B cell (primary cell): Measurements from ENCODE around the gene CCDC54. TPM values are rescaled to one million over a fixed set of nuclear protein-coding genes. Genes with fewer than 3 reads are reported as not detected.

Experiments
- ATAC-seq: fragments of 200-7000 bp; cut with Tn5 transposase; one replicate; pipeline ENCODE4 v1.10.0; 2021; ENCODE audit warnings: low read depth, mild to moderate bottlenecking, moderate number of reproducible peaks, moderate library complexity
- CTCF ChIA-PET: fragments of 350-600 bp; sonication (Branson Sonifier 250); formaldehyde crosslinking; loops from one replicate; lab custom pipeline; 2021; ENCODE audit warnings: antibody characterized with exemption, inconsistent platforms; lab: Charles Lee
- POLR2A ChIA-PET: fragments of 350-600 bp; sonication (Branson Sonifier 250); formaldehyde crosslinking; loops from one replicate; lab custom pipeline; 2021; ENCODE audit warnings: antibody characterized with exemption; lab: Charles Lee
- DNase-seq: peaks from one replicate; pipeline ENCODE4 v3.0.0; 2013
- H2AFZ ChIP-seq: 2 replicates; pipeline ENCODE4 v1.6.1; 2012; ENCODE audit warnings: mild to moderate bottlenecking, low read depth, low read length; ENCODE audit not compliant: insufficient read depth, poor library complexity, severe bottlenecking
- H3K27ac ChIP-seq, 2 donors: 1 replicate in 1 of 2; 2 replicates in 1 of 2; pipeline ENCODE4 v1.5.1; 2012 to 2013; ENCODE audit warnings: low read length in 2 of 2, mild to moderate bottlenecking in 2 of 2, moderate library complexity in 1 of 2
- H3K27me3 ChIP-seq, 4 experiments: fragments of 200-600 bp in 1 of 4; sonication (generic) in 1 of 4; replicated peaks in 1 of 4; 1 replicate in 2 of 4; 2 replicates in 2 of 4; pipeline versions ENCODE4 v1.6.1 to v1.7.0; 2013 to 2016; ENCODE audit warnings: low read length in 3 of 4, mild to moderate bottlenecking in 2 of 4, mixed read lengths in 1 of 4, moderate library complexity in 1 of 4; ENCODE audit not compliant: insufficient read depth in 4 of 4, control insufficient read depth in 3 of 4; ENCODE audit errors: control extremely low read depth in 1 of 4
- H3K36me3 ChIP-seq, 2 experiments: replicated peaks in 1 of 2; 1 replicate in 1 of 2; 2 replicates in 1 of 2; pipeline versions ENCODE4 v1.6.1 to v1.7.1; 2013; ENCODE audit warnings: low read length in 1 of 2; ENCODE audit not compliant: insufficient read depth in 2 of 2, control insufficient read depth in 1 of 2; ENCODE audit errors: control extremely low read depth in 1 of 2, extremely low read depth in 1 of 2
- H3K4me1 ChIP-seq, 2 donors: fragments of 200-600 bp in 1 of 2; sonication (generic) in 1 of 2; 1 replicate in 1 of 2; 2 replicates in 1 of 2; pipeline versions ENCODE4 v1.5.1 to v1.6.1; 2013 to 2017; ENCODE audit warnings: low read length in 2 of 2; ENCODE audit not compliant: control insufficient read depth in 2 of 2, insufficient read depth in 2 of 2
- H3K4me2 ChIP-seq: replicated peaks from 2 replicates; pipeline ENCODE3; 2012; ENCODE audit warnings: mild to moderate bottlenecking, low read depth, low read length; ENCODE audit not compliant: poor library complexity, severe bottlenecking
- H3K4me3 ChIP-seq, 5 experiments: fragments of 200-600 bp in 1 of 5; sonication (generic) in 1 of 5; 1 replicate in 3 of 5; 2 replicates in 2 of 5; pipeline versions ENCODE4 v1.5.1 to v1.7.0; 2011 to 2016; ENCODE audit warnings: low read length in 4 of 5, mild to moderate bottlenecking in 4 of 5, low read depth in 2 of 5, control low read depth in 1 of 5, moderate library complexity in 1 of 5; ENCODE audit not compliant: insufficient read depth in 1 of 5; ENCODE audit errors: control extremely low read depth in 1 of 5, extremely low read depth in 1 of 5
- H3K79me2 ChIP-seq: fragments of 200-600 bp; sonication (generic); one replicate; pipeline ENCODE4 v1.6.0; 2016; ENCODE audit warnings: low read length; ENCODE audit not compliant: control insufficient read depth, insufficient read depth
- H3K9ac ChIP-seq: fragments of 200-600 bp; sonication (generic); 2 replicates; pipeline ENCODE4 v1.6.1; 2017; ENCODE audit warnings: mild to moderate bottlenecking, low read length, moderate library complexity
- H3K9me3 ChIP-seq, 3 donors: one replicate each; pipeline versions ENCODE4 v1.6.1 to v1.7.1; 2013; ENCODE audit warnings: low read length in 2 of 3; ENCODE audit not compliant: control insufficient read depth in 2 of 3, insufficient read depth in 1 of 3; ENCODE audit errors: control extremely low read depth in 1 of 3
- H4K20me1 ChIP-seq: 2 replicates; pipeline ENCODE4 v1.6.0; 2012; ENCODE audit warnings: mild to moderate bottlenecking, low read length; ENCODE audit not compliant: insufficient read depth, control insufficient read depth, poor library complexity, severe bottlenecking
- H3K27ac Mint-ChIP-seq: one replicate; pipeline ENCODE4 v1.8.0; 2021; ENCODE audit warnings: mixed read lengths
- H3K27me3 Mint-ChIP-seq: one replicate; pipeline ENCODE4 v1.8.0; 2021; ENCODE audit warnings: mixed read lengths
- H3K4me1 Mint-ChIP-seq: one replicate; pipeline ENCODE4 v1.8.0; 2021; ENCODE audit warnings: mixed read lengths
- H3K4me3 Mint-ChIP-seq: one replicate; pipeline ENCODE4 v1.8.0; 2021; ENCODE audit warnings: mixed read lengths
- H3K9me3 Mint-ChIP-seq: one replicate; pipeline ENCODE4 v1.8.0; 2022; ENCODE audit warnings: mixed read lengths; ENCODE audit not compliant: insufficient read depth
- CTCF ChIP-seq: fragments of 200-600 bp; IDR thresholded peaks from one replicate; pipeline ENCODE4 v1.8.0; 2022; ENCODE audit warnings: antibody characterized with exemption, mild to moderate bottlenecking
- EZH2 ChIP-seq: IDR thresholded peaks from 2 replicates; pipeline ENCODE4 v1.6.1; 2012; ENCODE audit warnings: borderline replicate concordance, low read depth, mild to moderate bottlenecking, moderate library complexity, low read length; ENCODE audit not compliant: insufficient read depth, poor library complexity, severe bottlenecking
- WGBS: methylation state at CpG from one replicate; pipeline ENCODE4 v1.1.5; 2013; ENCODE audit warnings: missing lambda C conversion rate; ENCODE audit not compliant: insufficient coverage; 5-methylcytosine and 5-hydroxymethylcytosine counted together
- intact Hi-C: fragments of 100-400 bp; cut with micrococcal nuclease; formaldehyde crosslinking; loops from one replicate; pipeline ENCODE4 v1.10.0; 2022
- polyA plus RNA-seq: library from polyadenylated mRNA; depleted of rRNA; stranded (reverse); fragments of >200 nt; gene quantifications from 2 replicates; pipeline ENCODE4 v1.2.3, GENCODE V29; 2012
- total RNA-seq, 2 donors: library from RNA; stranded (reverse); fragments of 120-200 nt in 1 of 2; gene quantifications; 1 replicate in 1 of 2; 2 replicates in 1 of 2; pipeline versions ENCODE4 v1.2.3 to v1.2.4, GENCODE V29; 2013 to 2022

The CCDC54 gene
- total and polyA plus RNA-seq, 2 donors (not counting 1 experiment from before 2014, with no cell fraction given), result not detected

GRCh38 chr3:107414325-107414964 lies 37.2 kb downstream of the CCDC54 start:
- CTCF ChIA-PET, result interaction anchor here (4.0 kb wide), 1 partner anchor 142 kb away, joined by 14 read pairs; no protein-coding TSS in a partner anchor
- Histone ChIP-seq H3K9me3 (peaks cover 0 to 9% (median 0%) of the 10 kb centered on the region in 3 donors), H3K36me3 (no peaks in the 10 kb centered on the region), H3K27me3 (no peaks in the 10 kb centered on the region), H3K9ac (no peak overlapping the region), H3K27ac (no peak overlapping the region), H2AFZ (no peak overlapping the region), H3K79me2 (no peaks in the 10 kb centered on the region), H4K20me1 (no peaks in the 10 kb centered on the region), H3K4me3 (no peak overlapping the region), H3K4me2 (no peak overlapping the region), H3K4me1 (no peaks in the 10 kb centered on the region)
- no CpG with 5 or more reads among the region's 1 CpG for WGBS
- POLR2A ChIA-PET, result no interaction called here
- Mint-ChIP-seq H3K4me1 (peaks cover 5% of the 10 kb centered on the region), H3K27ac (no peak overlapping the region), H3K9me3 (peaks cover 4% of the 10 kb centered on the region), H3K4me3 (no peak overlapping the region), H3K27me3 (no peaks in the 10 kb centered on the region)
- intact Hi-C loops, result no loop called here
- TF ChIP-seq CTCF (no peak), EZH2 (no peak)
- DNase-seq, result no peak
- no peak for ATAC-seq

GRCh38 chr3:107416138-107416537 lies 38.9 kb downstream of the CCDC54 start:
- H4K20me1 ChIP-seq, result no peaks in the 10 kb centered on the region
- H3K27ac ChIP-seq, result no peak overlapping the region
- Mint-ChIP-seq H3K27ac (no peak overlapping the region), H3K4me1 (peaks cover 7% of the 10 kb centered on the region), H3K9me3 (no peaks in the 10 kb centered on the region), H3K4me3 (no peak overlapping the region), H3K27me3 (peaks cover 2% of the 10 kb centered on the region)
- H2AFZ ChIP-seq, result no peak overlapping the region
- H3K79me2 ChIP-seq, result no peaks in the 10 kb centered on the region
- H3K4me1 ChIP-seq, result peaks cover 0 to 2% of the 10 kb centered on the region in 2 donors
- CTCF ChIA-PET, result interaction anchor here (4.0 kb wide), 1 partner anchor 144 kb away, joined by 14 read pairs; no protein-coding TSS in a partner anchor
- no peaks in the 10 kb centered on the region for H3K27me3 ChIP-seq
- DNase-seq (no peak), ATAC-seq (no peak)
- H3K36me3 ChIP-seq, result no peaks in the 10 kb centered on the region
- TF ChIP-seq CTCF, result no peak
- H3K4me3 ChIP-seq, result no peak overlapping the region
- POLR2A ChIA-PET, result no interaction called here
- no peak overlapping the region for H3K9ac ChIP-seq
- no peak overlapping the region for H3K4me2 ChIP-seq
- 90% methylated on average over 2 of the region's 3 CpGs for WGBS
- intact Hi-C loops, result no loop called here
- no peaks in the 10 kb centered on the region for H3K9me3 ChIP-seq
